Stimulated activated naive B cell treated with anti-CD40 and anti-IgM and Interleukin-4, amounts not matched to agents 10 μg/mL and 1 μg/mL and 100 μg/mL, for 72 hours (primary cell): Measurements from ENCODE around the gene MAP3K1.
"Not testable (repeated sequence)": the region's sequence is repeated elsewhere in the genome, so short reads cannot be mapped to it uniquely, and the experiment has no call there.

Experiments used
- ATAC-seq, 2 donors: fragments of 150-1000 bp; cut with Tn5 transposase; replicated peaks; 2 replicates each; pipeline ENCODE4 v1.10.0; 2021; ENCODE audit warnings: moderate library complexity in 1 of 2
- DNase-seq: peaks from one replicate; pipeline ENCODE4 v3.0.0; 2021
- H3K27ac Mint-ChIP-seq: one replicate; pipeline ENCODE4 v1.8.0; 2022; ENCODE audit warnings: mild to moderate bottlenecking, mixed read lengths
- H3K27me3 Mint-ChIP-seq, 2 donors: one replicate each; pipeline ENCODE4 v1.8.0; 2022; ENCODE audit warnings: mixed read lengths in 2 of 2
- H3K36me3 Mint-ChIP-seq, 2 donors: one replicate each; pipeline ENCODE4 v1.8.0; 2022; ENCODE audit warnings: mixed read lengths in 2 of 2, mild to moderate bottlenecking in 1 of 2
- H3K4me1 Mint-ChIP-seq, 2 donors: one replicate each; pipeline ENCODE4 v1.8.0; 2022; ENCODE audit warnings: mixed read lengths in 2 of 2, mild to moderate bottlenecking in 1 of 2
- H3K4me3 Mint-ChIP-seq, 2 donors: one replicate each; pipeline ENCODE4 v1.8.0; 2022; ENCODE audit warnings: mild to moderate bottlenecking in 2 of 2, mixed read lengths in 2 of 2, moderate library complexity in 1 of 2
- H3K9me3 Mint-ChIP-seq, 2 donors: one replicate each; pipeline ENCODE4 v1.8.0; 2022; ENCODE audit warnings: mixed read lengths in 2 of 2, mild to moderate bottlenecking in 1 of 2

Gene MAP3K1

DNA sequence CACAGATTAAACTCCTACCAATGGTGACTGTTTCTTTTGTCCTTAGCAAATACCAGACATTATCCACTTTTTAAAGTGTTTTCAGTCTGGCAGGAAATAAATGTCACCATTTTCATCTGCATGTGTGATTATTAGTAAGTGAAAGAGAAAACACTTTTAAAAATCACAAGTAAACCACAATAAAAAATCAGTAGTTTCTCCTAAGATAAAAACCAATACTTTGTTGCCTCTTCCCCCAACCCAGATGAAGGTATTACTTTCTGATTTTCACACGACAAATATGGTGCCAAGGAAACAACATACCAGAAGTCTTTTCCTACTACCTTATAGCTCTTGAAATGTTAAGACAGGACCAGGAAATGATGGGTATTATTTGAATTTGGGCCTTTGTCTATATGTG, 11.5 kb upstream of the MAP3K1 start:
- no peak overlapping the region for H3K4me3 Mint-ChIP-seq
- no peaks in the 10 kb centered on the region for H3K36me3 Mint-ChIP-seq
- H3K4me1 Mint-ChIP-seq: peaks cover 15 to 24% of the 10 kb centered on the region in 2 donors
- H3K27me3 Mint-ChIP-seq: no peaks in the 10 kb centered on the region
- no peak for DNase-seq
- no peaks in the 10 kb centered on the region for H3K9me3 Mint-ChIP-seq
- H3K27ac Mint-ChIP-seq: no peak overlapping the region
- ATAC-seq: no peak

DNA sequence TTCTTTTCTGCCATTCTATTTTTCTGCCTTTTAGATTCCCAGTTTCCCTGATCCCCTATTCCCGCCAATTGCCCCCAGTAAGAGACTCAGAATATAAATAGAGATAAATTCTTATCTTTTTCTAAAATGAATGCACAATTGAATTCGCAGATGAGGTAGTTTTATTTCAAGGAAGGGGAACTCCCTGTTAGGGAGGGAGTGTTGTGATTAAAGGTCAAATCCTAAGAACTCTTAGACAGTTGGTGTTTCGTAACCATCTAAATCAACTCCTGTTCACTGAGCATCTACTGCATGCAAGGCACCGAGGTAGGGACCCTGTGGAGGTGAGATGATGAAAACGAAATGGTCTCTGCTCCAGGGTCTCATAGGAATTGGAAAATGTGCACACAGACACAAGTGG, 7.7 kb upstream of the MAP3K1 start:
- DNase-seq: no peak
- H3K4me1 Mint-ChIP-seq: peaks cover 18 to 39% of the 10 kb centered on the region in 2 donors
- H3K4me3 Mint-ChIP-seq: no peak overlapping the region
- no peaks in the 10 kb centered on the region for H3K27me3 Mint-ChIP-seq
- H3K27ac Mint-ChIP-seq: peak overlapping the region; percentile 60
- peak; percentile 84 for ATAC-seq
- H3K9me3 Mint-ChIP-seq: peaks cover 0 to 4% of the 10 kb centered on the region in 2 donors
- peaks cover 0 to 4% of the 10 kb centered on the region in 2 donors for H3K36me3 Mint-ChIP-seq

DNA sequence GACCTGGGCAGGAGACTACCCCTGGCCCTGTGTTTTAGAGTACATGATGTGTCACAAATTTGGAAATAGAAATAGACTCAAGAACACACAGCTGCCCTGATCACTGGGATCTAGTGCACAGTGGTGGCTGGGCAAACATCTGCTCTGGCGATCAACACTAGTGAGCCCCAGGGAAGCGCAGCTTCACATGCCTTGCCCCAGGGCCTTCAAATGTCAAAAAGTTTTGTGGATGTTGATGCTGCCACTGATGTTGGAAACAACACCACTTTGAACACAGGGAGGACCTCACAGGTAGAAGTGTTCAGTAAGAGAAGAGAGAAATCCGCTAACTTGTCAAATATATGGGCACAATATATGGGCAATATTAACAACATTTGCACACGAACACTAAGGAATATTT, 7.1 kb upstream of the MAP3K1 start:
- Mint-ChIP-seq H3K36me3 (peaks cover 0 to 4% of the 10 kb centered on the region in 2 donors), H3K4me3 (peak overlapping the region in 1 of 2 donors; percentile 14), H3K27ac (peak overlapping the region; percentile 60), H3K4me1 (peaks cover 22 to 44% of the 10 kb centered on the region in 2 donors), H3K9me3 (peaks cover 0 to 4% of the 10 kb centered on the region in 2 donors), H3K27me3 (no peaks in the 10 kb centered on the region)
- ATAC-seq (peak; percentile 35 to 52), DNase-seq (no peak)

DNA sequence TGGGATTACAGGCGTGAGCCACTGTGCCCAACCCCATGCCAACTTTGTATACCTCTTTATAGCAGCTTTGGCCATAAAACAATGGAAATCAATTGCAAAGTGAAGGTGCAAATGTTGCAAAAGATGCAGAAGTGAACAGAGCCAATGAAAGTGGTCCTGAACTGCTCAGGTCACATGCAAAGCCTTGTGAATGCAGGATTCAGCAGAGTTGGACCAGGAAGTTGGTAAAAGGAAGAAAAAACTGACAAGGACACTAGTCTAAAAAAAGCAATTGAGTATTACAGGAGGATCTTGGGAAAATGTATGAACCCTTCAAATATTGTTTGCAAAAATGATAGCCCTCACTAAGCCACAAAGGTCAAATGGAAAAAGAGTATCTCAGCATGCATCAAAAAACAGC, 4.5 kb upstream of the MAP3K1 start:
- peaks cover 28 to 45% of the 10 kb centered on the region in 2 donors for H3K4me1 Mint-ChIP-seq
- no peak overlapping the region for H3K4me3 Mint-ChIP-seq
- ATAC-seq (no peak), DNase-seq (no peak)
- peaks cover 0 to 4% of the 10 kb centered on the region in 2 donors for H3K36me3 Mint-ChIP-seq
- no peak overlapping the region for H3K27ac Mint-ChIP-seq
- H3K9me3 Mint-ChIP-seq: peaks cover 0 to 4% of the 10 kb centered on the region in 2 donors
- no peaks in the 10 kb centered on the region for H3K27me3 Mint-ChIP-seq

DNA sequence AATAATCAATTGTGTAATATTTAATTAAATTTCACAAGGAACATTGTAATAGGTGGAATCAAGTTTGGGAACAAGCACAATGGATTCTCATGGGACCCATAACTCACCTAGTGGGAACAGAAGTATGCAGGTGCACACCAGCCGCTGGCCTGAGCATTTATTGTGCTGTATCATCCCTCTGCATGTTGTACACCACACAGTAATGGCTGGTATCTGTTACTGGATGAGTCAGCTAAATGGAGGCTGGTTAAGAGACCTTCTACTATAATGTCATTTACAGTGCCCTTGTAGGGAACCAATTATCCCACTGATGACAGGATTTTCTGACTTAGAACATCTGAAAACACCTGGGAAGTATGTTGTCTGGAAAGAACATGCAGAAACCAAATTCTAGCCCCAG, 3.2 kb upstream of the MAP3K1 start:
- Mint-ChIP-seq H3K4me3 (no peak overlapping the region), H3K9me3 (peaks cover 0 to 4% of the 10 kb centered on the region in 2 donors), H3K4me1 (peaks cover 29 to 45% of the 10 kb centered on the region in 2 donors), H3K27ac (no peak overlapping the region), H3K36me3 (peaks cover under 1 to 4% of the 10 kb centered on the region in 2 donors), H3K27me3 (no peaks in the 10 kb centered on the region)
- DNase-seq (no peak), ATAC-seq (no peak)

DNA sequence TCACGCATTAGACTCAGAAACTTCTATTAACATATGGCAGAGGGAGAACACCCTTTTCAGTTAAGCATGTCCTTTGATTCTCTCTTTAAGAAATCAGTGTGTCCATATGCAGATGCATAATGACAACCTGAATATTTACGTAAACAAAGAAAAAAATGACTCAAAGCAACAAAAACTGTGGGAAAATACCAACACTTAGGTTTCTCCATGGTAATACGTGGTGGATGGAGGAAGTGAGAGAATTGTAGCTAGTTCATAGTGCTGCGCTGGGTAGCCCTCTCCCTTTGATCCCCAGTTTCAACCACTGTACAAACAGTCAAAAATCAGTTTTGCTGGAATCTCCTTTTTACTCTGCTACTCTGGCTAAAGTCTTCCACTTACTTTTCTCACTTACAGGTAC, 2.0 kb upstream of the MAP3K1 start:
- DNase-seq: no peak
- peaks cover 0 to 4% of the 10 kb centered on the region in 2 donors for H3K9me3 Mint-ChIP-seq
- peak in 1 of 2 donors; percentile 8 for ATAC-seq
- no peak overlapping the region for H3K4me3 Mint-ChIP-seq
- H3K36me3 Mint-ChIP-seq: peaks cover 4% of the 10 kb centered on the region in 2 donors
- no peak overlapping the region for H3K27ac Mint-ChIP-seq
- peaks cover 21 to 39% of the 10 kb centered on the region in 2 donors for H3K4me1 Mint-ChIP-seq
- no peaks in the 10 kb centered on the region for H3K27me3 Mint-ChIP-seq

DNA sequence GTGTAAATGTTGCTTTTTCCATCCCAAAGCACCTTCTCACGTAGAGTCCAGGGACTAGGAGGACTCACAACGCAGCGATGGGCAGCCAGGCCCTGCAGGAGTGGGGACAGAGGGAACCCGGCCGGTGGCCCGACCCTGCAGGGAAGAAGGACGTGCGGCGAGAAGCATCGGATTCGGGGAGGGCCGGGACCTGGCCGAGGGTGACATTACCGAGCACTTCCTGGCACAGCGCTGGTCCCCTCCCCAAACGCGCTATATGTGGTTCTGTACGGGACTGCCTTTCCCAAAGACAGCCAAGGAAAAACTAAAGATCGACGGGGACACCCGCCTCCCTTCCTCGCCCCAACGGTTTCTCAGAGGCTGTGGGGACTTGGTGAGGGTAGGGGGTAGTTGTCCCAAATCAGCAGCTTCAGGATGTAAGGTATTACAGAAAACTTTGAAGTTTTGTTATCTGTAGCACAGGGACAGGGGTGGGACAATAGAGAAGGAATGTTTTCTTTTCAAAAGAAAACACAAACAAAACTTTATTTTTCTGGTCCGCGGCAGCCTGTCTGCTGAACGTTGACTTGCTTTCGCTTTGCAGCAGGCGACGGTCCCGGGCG, 887 bp upstream of the MAP3K1 start:
- no peaks in the 10 kb centered on the region for H3K27me3 Mint-ChIP-seq
- peak overlapping the region; percentile 87 to 96 for H3K4me3 Mint-ChIP-seq
- DNase-seq (no peak), ATAC-seq (no peak)
- H3K36me3 Mint-ChIP-seq: peaks cover 0 to 4% of the 10 kb centered on the region in 2 donors
- H3K27ac Mint-ChIP-seq: peak overlapping the region; percentile 92
- H3K4me1 Mint-ChIP-seq: peaks cover 26 to 48% of the 10 kb centered on the region in 2 donors
- H3K9me3 Mint-ChIP-seq: peaks cover 0 to under 1% of the 10 kb centered on the region in 2 donors

DNA sequence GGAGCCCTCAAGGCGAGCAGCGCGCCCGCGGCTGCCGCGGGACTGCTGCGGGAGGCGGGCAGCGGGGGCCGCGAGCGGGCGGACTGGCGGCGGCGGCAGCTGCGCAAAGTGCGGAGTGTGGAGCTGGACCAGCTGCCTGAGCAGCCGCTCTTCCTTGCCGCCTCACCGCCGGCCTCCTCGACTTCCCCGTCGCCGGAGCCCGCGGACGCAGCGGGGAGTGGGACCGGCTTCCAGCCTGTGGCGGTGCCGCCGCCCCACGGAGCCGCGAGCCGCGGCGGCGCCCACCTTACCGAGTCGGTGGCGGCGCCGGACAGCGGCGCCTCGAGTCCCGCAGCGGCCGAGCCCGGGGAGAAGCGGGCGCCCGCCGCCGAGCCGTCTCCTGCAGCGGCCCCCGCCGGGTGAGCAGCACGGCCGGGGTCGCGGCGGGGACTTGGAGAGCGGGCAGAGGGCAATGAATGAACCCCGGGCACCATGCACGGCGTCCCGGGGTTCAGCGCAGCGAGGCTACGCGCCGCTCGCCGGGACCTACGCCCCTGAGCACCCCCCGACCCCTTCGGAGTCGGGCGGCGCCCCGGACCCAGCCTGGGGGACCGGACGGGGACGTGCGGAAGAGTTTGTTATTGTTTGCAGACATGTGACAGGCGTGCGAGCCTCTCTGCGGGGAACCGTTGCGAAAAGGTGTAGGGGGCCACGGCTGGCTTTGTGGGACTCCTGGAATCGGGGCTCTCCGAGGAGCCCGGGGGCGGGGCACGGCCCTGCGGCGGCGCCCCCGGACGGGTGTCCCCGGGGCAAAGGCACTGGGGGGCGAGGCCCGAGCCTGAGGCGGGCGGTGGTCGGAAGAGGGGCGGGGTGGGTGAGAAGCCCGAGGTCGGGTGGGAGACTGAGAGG, 553 bp downstream of the MAP3K1 start:
- ATAC-seq (peak; percentile 19 to 28), DNase-seq (peak; percentile 39)
- Mint-ChIP-seq H3K27me3 (no peaks in the 10 kb centered on the region), H3K36me3 (peaks cover 5 to 11% of the 10 kb centered on the region in 2 donors), H3K4me1 (peaks cover 29 to 54% of the 10 kb centered on the region in 2 donors), H3K9me3 (no peaks in the 10 kb centered on the region), H3K4me3 (peak overlapping the region; percentile 88 to 96), H3K27ac (peak overlapping the region; percentile 96)

DNA sequence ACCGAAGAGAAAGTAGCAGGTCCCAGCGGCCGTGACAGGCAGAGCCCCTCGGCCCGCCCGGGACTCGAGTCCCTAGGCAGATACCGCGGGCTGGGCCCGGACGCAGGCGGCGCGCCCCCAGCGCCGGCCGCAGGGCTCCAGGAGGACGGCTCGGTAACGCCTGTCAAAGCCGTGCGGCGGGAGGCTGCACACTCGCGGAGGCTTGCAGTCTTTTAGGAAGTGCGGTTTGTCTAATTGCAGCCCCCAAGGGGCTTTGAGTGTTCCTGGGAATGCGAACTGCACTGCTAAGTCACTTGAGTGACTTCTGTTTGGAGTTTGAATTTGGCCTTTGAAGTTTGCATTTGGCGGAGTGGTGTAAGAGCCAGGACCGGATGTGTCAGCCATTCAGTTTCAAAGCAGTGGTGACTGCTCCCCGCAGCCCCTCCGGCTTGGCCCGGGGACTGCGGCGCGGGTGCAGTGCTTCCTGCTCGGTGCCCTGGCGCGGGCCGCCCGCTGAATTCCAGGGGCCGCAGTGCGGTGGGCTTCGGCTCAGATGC, 1.3 kb downstream of the MAP3K1 start:
- peak; percentile 65 for DNase-seq
- H3K27me3 Mint-ChIP-seq: no peaks in the 10 kb centered on the region
- H3K9me3 Mint-ChIP-seq: no peaks in the 10 kb centered on the region
- peak overlapping the region; percentile 88 to 96 for H3K4me3 Mint-ChIP-seq
- ATAC-seq: peak; percentile 58 to 60
- peaks cover 9 to 15% of the 10 kb centered on the region in 2 donors for H3K36me3 Mint-ChIP-seq
- peaks cover 32 to 52% of the 10 kb centered on the region in 2 donors for H3K4me1 Mint-ChIP-seq
- peak overlapping the region; percentile 96 for H3K27ac Mint-ChIP-seq

DNA sequence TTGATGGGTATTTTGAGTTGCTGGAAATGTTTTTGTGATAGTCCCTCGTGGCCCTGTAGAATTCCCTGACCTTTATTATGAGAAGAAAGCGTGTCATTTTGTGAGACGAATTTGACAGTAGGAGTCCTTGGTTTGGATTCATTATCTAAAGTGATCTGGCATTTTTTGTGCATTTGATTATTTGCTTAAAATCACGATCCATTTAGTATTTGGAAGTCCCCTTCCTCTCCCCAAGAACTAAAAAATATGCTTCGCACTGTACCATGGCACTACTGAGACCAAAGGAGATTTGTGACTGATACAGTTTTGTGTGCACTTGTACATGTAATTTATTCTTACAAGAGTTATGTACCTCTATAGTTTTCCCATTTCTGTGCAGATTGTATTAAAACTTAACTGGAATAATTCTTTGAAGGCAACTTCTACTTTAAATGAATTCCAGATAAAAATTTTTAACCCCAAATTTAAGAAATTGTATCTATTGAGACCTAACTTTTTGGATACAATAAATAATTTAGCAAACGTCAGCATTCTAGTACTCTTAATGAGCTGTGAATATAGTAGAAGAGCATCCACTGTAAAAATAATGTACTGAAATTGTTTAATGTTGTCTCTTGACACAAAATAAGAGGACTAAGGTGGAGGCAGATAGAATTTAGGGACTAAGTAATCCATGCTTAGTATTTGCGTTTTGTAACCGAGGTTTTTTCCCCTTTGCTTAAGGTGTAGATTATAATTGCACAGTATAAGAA, 2.1 kb downstream of the MAP3K1 start:
- Mint-ChIP-seq H3K4me3 (peak overlapping the region; percentile 88 to 96), H3K36me3 (peaks cover 10 to 18% of the 10 kb centered on the region in 2 donors)

DNA sequence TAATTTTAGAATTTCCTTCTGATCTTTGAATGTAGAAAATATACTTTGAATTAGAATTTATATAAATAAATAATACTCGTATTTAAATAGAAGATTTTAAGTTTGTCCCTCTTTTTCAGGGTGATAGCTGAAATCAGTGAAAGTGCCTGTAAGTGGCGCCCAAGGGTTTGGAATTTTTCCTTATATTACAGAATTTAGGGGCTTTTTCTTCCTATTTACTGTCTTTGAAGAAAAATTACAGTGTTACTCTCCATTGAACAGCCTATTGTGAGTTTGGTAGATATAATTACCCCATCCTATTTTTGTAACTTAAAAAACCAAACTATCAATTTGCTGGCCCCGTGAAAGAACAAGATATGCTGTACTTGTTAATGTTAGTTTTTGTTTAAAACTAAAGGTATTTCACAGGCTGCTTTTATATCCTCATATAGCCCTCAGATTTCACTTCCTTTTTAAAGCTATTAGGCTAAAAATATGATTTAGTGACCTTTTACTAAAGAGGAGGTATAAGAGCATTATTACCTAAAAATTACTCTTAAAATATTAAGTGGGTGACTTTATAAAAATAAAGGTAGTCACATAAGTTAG, 3.2 kb downstream of the MAP3K1 start:
- H3K36me3 Mint-ChIP-seq: peaks cover 16 to 24% of the 10 kb centered on the region in 2 donors
- ATAC-seq: no peak
- peaks cover 37 to 53% of the 10 kb centered on the region in 2 donors for H3K4me1 Mint-ChIP-seq
- peak overlapping the region; percentile 82 to 83 for H3K4me3 Mint-ChIP-seq
- H3K9me3 Mint-ChIP-seq: no peaks in the 10 kb centered on the region
- no peak for DNase-seq
- H3K27ac Mint-ChIP-seq: peak overlapping the region; percentile 97
- H3K27me3 Mint-ChIP-seq: no peaks in the 10 kb centered on the region

More for the DNA sequence above, 2.1 kb downstream of the MAP3K1 start:
- H3K9me3 Mint-ChIP-seq: no peaks in the 10 kb centered on the region
- peaks cover 34 to 53% of the 10 kb centered on the region in 2 donors for H3K4me1 Mint-ChIP-seq
- DNase-seq (no peak), ATAC-seq (peak; percentile 25 to 26)
- H3K27me3 Mint-ChIP-seq: no peaks in the 10 kb centered on the region
- H3K27ac Mint-ChIP-seq: peak overlapping the region; percentile 96

DNA sequence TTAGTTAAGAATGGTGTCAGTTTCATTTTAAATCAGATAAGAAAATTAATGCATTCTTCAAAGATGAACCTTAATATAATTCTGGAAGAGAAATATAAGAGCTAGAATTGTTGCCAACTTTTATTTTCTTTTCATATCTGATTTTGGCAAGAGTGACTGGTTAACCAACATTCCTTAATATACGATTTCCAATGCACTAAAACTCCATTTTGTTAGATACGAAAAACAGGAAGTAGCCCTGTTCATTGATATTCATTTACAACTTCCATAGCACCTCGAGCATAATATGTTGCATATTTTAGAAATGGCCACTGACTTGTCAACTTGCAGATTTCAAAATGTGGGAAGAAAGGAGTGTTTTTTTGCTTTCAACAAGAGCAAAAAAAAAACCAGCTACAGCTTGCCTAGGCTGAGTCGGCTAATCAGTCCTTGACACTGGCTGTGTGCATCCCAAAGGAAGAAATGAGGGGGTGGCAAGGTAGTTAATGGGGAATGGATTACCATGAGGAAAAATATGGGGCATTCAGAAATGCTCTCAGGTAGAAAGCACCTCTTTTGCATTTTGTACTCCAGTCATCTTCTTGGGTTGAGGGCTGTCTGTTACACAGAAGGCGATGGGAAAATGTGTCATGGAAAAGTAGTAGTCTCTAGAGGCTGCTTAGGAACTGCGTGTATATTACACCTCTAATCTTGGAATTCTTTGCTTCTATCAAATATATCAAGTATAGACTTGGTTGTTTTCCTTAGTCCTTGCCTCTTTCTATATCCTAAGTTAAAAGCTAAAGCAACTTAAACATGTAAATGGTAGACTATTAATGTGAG, 3.9 kb downstream of the MAP3K1 start:
- ATAC-seq (no peak), DNase-seq (no peak)
- Mint-ChIP-seq H3K27me3 (no peaks in the 10 kb centered on the region), H3K36me3 (peaks cover 17 to 26% of the 10 kb centered on the region in 2 donors), H3K4me3 (peak overlapping the region; percentile 82 to 83), H3K9me3 (no peaks in the 10 kb centered on the region), H3K27ac (peak overlapping the region; percentile 97), H3K4me1 (peaks cover 38 to 53% of the 10 kb centered on the region in 2 donors)

DNA sequence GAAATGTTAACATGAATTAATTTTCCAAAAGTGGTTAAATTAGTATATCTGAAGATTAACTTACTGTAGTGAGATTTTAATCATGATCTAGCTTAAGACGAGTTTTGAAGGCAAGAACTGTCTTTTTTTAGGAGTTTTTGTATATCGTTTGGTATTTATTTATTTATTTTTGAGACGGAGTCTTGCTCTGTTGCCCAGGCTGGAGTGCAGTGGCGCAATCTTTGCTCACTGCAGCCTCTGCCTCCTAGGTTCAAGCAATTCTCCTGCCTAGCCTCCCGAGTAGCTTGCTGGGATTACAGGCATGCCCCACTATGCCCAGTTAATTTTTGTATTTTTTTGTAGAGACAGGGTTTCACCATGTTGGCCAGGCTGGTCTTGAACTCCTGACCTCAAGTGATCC, 6.5 kb downstream of the MAP3K1 start:
- peaks cover 27 to 36% of the 10 kb centered on the region in 2 donors for H3K36me3 Mint-ChIP-seq
- peaks cover 50 to 75% of the 10 kb centered on the region in 2 donors for H3K4me1 Mint-ChIP-seq
- H3K27me3 Mint-ChIP-seq, H3K4me3 Mint-ChIP-seq, DNase-seq, H3K9me3 Mint-ChIP-seq, ATAC-seq: not testable (repeated sequence)
- peak overlapping the region; percentile 94 for H3K27ac Mint-ChIP-seq
